ENCODE measurements around the gene DR1. TPM values are rescaled to one million over a fixed set of nuclear protein-coding genes. Genes with fewer than 3 reads are reported as not detected.
"Not testable (repeated sequence)": the region's sequence is repeated elsewhere in the genome, so short reads cannot be mapped to it uniquely, and the experiment has no call there.

Gene DR1
- total RNA-seq, 6 experiments from 2014 or later = 15.7 to 26.7 (median 17.7) TPM

GRCh38 chr1:93348104-93348728 lies 2.5 kb downstream of the DR1 start:
- Histone ChIP-seq H3K27ac (peak overlapping the region in 1 of 3 donors; percentile 86), H3K4me3 (peak overlapping the region; percentile 91 to 96 (median 92)), H3K27me3 (no peaks in the 10 kb centered on the region), H3K36me3 (no peaks in the 10 kb centered on the region), H3K4me1 (peaks cover 0 to 26% (median 0%) of the 10 kb centered on the region in 4 donors), H3K9me3 (no peaks in the 10 kb centered on the region)
- TF ChIP-seq CTCF (IDR thresholded peaks at IDR 0.05) = no peak
- TF ChIP-seq POLR2A (IDR thresholded peaks at IDR 0.05) = no peak
- intact Hi-C loops (cut with DNase I) = no loop called here
- WGBS (ENCODE audit: insufficient coverage, low coverage, low lambda C conversion rate, missing lambda C conversion rate) = 0% methylated on average over 2 of the region's 2 CpGs
- ATAC-seq (no peak), DNase-seq (no peak)

DNA sequence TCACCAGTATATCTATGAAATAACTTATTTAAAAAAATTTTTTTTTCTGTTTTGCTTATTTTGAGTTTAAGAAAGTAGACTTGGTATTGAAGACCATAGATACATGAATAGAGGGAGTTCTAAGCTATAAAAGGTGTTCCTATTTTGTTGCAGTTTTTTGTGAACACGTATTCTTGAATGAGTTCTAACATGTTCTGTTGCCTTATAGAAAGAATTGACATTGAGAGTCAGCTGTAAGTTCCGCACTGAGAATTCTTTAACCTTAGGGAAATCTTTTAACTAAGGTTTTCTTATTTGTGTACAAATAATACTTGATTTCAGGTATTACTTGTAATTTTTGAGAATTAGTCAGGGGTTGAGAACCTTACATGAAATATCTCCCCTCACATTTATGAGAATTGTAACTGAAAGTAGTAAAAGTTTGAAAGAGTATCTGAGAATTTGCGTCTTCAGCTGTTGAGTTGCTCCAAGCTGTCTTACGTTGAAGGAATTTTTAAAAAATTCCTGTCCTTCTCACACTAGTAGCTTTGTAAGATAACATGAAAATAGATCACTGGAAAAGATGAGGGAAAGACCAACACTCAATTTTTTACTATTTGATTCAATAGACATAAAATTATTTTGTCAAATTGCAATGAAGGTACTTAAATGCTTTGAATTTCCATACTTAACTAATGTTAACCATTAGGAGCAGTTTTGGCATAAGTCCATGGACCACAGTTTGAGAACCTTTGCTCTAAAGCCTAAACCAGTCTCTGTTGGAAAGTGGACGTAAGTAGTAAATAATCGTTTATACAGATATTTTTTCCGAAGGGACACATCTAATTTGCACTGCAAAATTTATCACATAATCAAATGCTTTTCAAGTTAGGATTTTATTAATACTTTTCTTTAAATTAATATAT lies 3.8 kb downstream of the DR1 start:
- WGBS (ENCODE audit: insufficient coverage, low coverage, low lambda C conversion rate, missing lambda C conversion rate) = 41% methylated on average over 7 of the region's 7 CpGs
- Histone ChIP-seq H3K27ac (no peak overlapping the region), H3K4me1 (peaks cover 0 to 26% (median 0%) of the 10 kb centered on the region in 4 donors), H3K36me3 (peaks cover 0 to 8% (median 0%) of the 10 kb centered on the region in 4 donors), H3K27me3 (no peaks in the 10 kb centered on the region), H3K9me3 (no peaks in the 10 kb centered on the region), H3K4me3 (peak overlapping the region in 1 of 3 donors; percentile 2)
- ATAC-seq (no peak), DNase-seq (no peak)
- intact Hi-C loops (cut with DNase I) = no loop called here
- TF ChIP-seq CTCF (IDR thresholded peaks at IDR 0.05) (no peak), POLR2A (IDR thresholded peaks at IDR 0.05) (no peak)

- TF ChIP-seq CTCF (IDR thresholded peaks at IDR 0.05) (no peak), POLR2A (IDR thresholded peaks at IDR 0.05) (no peak)
- Histone ChIP-seq H3K27me3 (no peaks in the 10 kb centered on the region), H3K36me3 (peaks cover 0 to 17% (median 0%) of the 10 kb centered on the region in 4 donors), H3K27ac (no peak overlapping the region), H3K4me3 (no peak overlapping the region), H3K9me3 (no peaks in the 10 kb centered on the region), H3K4me1 (peaks cover 0 to 26% (median 0%) of the 10 kb centered on the region in 4 donors)
- intact Hi-C loops (cut with DNase I) = no loop called here
- WGBS (ENCODE audit: insufficient coverage, low coverage, low lambda C conversion rate, missing lambda C conversion rate) = 62% methylated on average over 1 of the region's 1 CpG
- ATAC-seq = no peak
- DNase-seq = no peak
Measured at GRCh38 chr1:93350322-93350721, 4.6 kb downstream of the DR1 start.

DNA sequence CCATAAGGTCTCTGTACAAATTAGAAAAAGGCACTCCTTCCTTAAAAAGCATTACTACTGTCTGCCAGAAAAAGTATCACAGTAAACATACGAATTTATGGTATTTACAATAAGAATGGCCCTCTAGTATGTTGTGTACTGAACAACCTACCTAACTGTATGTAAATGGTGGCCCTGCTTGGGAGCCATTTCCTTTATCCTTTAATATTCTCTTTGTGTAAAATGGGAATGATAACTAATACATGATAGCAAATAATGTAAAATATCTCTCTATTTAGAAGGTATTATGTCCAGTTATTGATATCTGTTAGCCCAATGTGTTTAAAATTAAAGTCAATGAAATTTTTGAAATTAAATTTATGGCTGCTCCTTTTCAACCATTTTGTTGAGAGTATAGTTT lies 5.2 kb downstream of the DR1 start:
- WGBS (ENCODE audit: insufficient coverage, low coverage, low lambda C conversion rate, missing lambda C conversion rate) = 75% methylated on average over 1 of the region's 1 CpG

DNA sequence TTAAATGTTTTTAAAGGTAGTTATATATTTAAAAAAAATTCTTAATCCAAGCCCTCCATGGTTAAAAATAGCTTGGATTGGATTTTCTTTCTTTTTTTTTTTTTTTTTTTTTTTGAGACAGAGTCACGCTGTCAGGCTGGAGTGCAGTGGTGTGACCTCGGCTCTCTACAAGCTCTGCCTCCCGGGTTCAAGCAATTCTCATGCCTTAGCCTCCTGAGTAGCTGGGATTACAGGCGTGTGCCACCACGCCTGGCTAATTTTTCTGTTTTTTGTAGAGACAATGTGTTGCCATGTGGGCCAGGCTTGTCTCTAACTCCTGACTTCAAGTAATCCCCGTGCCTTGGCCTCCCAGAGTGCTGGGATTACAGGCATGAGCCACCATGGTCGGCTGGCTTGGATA lies 5.6 kb downstream of the DR1 start:
- H3K4me3 ChIP-seq; H3K9me3 ChIP-seq; ATAC-seq; H3K27me3 ChIP-seq; H3K27ac ChIP-seq; DNase-seq; intact Hi-C loops (cut with DNase I): not testable (repeated sequence)
- 84% methylated on average over 3 of the region's 7 CpGs for WGBS (ENCODE audit: insufficient coverage, low coverage, low lambda C conversion rate, missing lambda C conversion rate)
- peaks cover 0 to 26% (median 0%) of the 10 kb centered on the region in 4 donors for H3K36me3 ChIP-seq
- peaks cover 0 to 26% (median 0%) of the 10 kb centered on the region in 4 donors for H3K4me1 ChIP-seq

More for the DNA sequence above, 5.2 kb downstream of the DR1 start:
- Histone ChIP-seq H3K4me3 (no peak overlapping the region), H3K9me3 (no peaks in the 10 kb centered on the region), H3K36me3 (peaks cover 0 to 22% (median 0%) of the 10 kb centered on the region in 4 donors), H3K27me3 (no peaks in the 10 kb centered on the region), H3K27ac (no peak overlapping the region), H3K4me1 (peaks cover 0 to 26% (median 0%) of the 10 kb centered on the region in 4 donors)
- no peak for ATAC-seq
- DNase-seq = no peak
- TF ChIP-seq CTCF (IDR thresholded peaks at IDR 0.05) (no peak), POLR2A (IDR thresholded peaks at IDR 0.05) (no peak)
- intact Hi-C loops (cut with DNase I) = no loop called here

All from right lobe of liver (tissue), 6 donors.